ENCODE measurements around the gene DDX20.
A peak's percentile ranks its signal among the peaks of the same experiment; 100 is the strongest.
"Not testable (repeated sequence)": the region's sequence is repeated elsewhere in the genome, so short reads cannot be mapped to it uniquely, and the experiment has no call there.

Gene DDX20

GRCh38 chr1:111738133-111738435 is 17.6 kb upstream of the DDX20 start:
- TF ChIP-seq, protein P1, sequence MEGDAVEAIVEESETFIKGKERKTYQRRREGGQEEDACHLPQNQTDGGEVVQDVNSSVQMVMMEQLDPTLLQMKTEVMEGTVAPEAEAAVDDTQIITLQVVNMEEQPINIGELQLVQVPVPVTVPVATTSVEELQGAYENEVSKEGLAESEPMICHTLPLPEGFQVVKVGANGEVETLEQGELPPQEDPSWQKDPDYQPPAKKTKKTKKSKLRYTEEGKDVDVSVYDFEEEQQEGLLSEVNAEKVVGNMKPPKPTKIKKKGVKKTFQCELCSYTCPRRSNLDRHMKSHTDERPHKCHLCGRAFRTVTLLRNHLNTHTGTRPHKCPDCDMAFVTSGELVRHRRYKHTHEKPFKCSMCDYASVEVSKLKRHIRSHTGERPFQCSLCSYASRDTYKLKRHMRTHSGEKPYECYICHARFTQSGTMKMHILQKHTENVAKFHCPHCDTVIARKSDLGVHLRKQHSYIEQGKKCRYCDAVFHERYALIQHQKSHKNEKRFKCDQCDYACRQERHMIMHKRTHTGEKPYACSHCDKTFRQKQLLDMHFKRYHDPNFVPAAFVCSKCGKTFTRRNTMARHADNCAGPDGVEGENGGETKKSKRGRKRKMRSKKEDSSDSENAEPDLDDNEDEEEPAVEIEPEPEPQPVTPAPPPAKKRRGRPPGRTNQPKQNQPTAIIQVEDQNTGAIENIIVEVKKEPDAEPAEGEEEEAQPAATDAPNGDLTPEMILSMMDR (IDR thresholded peaks at IDR 0.05; ENCODE audit: poor library complexity, severe bottlenecking) = no peak
- Histone ChIP-seq H3K4me1 (ENCODE audit: insufficient read depth, poor library complexity, severe bottlenecking) (no peaks in the 10 kb centered on the region), H3K27ac (ENCODE audit: poor library complexity, severe bottlenecking) (no peak overlapping the region), H3K4me3 (ENCODE audit: severe bottlenecking) (peak overlapping the region; percentile 53), H3K36me3 (ENCODE audit: low read depth) (no peaks in the 10 kb centered on the region), H3K27me3 (ENCODE audit: insufficient read depth, poor library complexity, severe bottlenecking) (peaks cover 7% of the 10 kb centered on the region), H3K9me3 (ENCODE audit: severe bottlenecking) (no peaks in the 10 kb centered on the region)
- DNase-seq (ENCODE audit: low spot score) (no peak), ATAC-seq (ENCODE audit: low read depth) (no peak)

GRCh38 chr1:111738436-111739193 is 17.1 kb upstream of the DDX20 start:
- DNase-seq (ENCODE audit: low spot score) (no peak), ATAC-seq (ENCODE audit: low read depth) (peak; percentile 60)
- H3K36me3 ChIP-seq (ENCODE audit: low read depth) = no peaks in the 10 kb centered on the region
- H3K27me3 ChIP-seq (ENCODE audit: insufficient read depth, poor library complexity, severe bottlenecking) = peaks cover 7% of the 10 kb centered on the region
- no peaks in the 10 kb centered on the region for H3K4me1 ChIP-seq (ENCODE audit: insufficient read depth, poor library complexity, severe bottlenecking)
- H3K4me3 ChIP-seq (ENCODE audit: severe bottlenecking) = peak overlapping the region; percentile 53
- H3K9me3 ChIP-seq (ENCODE audit: severe bottlenecking) = no peaks in the 10 kb centered on the region
- H3K27ac ChIP-seq (ENCODE audit: poor library complexity, severe bottlenecking) = peak overlapping the region; percentile 48
- TF ChIP-seq, protein P1 (IDR thresholded peaks at IDR 0.05; ENCODE audit: poor library complexity, severe bottlenecking) = no peak

DNA sequence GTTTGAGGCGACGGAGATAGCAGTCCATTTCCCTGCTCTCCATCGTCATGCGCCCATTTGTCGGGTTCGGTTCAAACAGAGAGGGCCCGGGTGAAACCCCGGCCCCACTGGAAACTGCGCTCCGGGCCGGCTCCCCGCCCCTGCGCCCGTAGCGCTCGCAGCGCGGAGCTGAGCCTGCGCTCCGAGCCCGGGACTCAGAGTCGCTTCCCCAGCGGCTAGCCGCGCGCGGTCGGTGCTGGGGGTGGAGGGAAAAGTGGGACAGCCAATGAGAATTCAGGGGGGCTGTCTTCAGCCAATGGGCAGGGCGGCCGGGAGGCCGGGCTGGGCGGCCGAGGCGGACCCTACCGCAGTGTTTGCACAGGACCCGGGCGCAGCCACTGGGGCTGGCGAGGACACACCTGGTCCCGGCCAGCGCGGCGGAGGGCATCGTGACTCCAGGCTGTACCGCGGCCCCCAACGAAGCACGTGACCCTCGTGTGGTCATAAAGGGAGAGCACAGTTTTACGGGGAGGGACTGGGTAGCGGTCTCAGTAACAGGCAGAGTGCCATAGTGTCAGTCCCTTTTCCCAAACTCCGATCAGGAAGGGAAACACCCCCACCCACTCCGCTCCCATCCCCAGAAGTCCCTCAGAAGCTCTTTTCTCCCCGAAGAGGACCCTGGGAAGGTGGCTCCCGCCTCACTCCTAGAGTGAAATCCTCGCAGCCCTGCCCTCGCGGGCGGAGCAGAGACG is 16.3 kb upstream of the DDX20 start, which contains the start of gene INKA2:
Gene INKA2, minus strand, starts transcription at position 202 of the 731 bp plus-strand sequence. Its CDS starts 153 bp downstream, at position 49.
- TF ChIP-seq, protein P1 (IDR thresholded peaks at IDR 0.05; ENCODE audit: poor library complexity, severe bottlenecking) = peak; percentile 14
- ATAC-seq (ENCODE audit: low read depth) (peak; percentile 81), DNase-seq (ENCODE audit: low spot score) (peak; percentile 87)
- peak within 1 kb of the TSS; percentile 53 for H3K4me3 ChIP-seq (ENCODE audit: severe bottlenecking)
- no peaks in the 10 kb centered on the region for H3K9me3 ChIP-seq (ENCODE audit: severe bottlenecking)
- H3K4me1 ChIP-seq (ENCODE audit: insufficient read depth, poor library complexity, severe bottlenecking) = no peaks in the 10 kb centered on the region
- peaks cover 7% of the 10 kb centered on the region for H3K27me3 ChIP-seq (ENCODE audit: insufficient read depth, poor library complexity, severe bottlenecking)
- H3K36me3 ChIP-seq (ENCODE audit: low read depth) = no peaks in the 10 kb centered on the region
- peak within 1 kb of the TSS; percentile 48 for H3K27ac ChIP-seq (ENCODE audit: poor library complexity, severe bottlenecking)

- peaks cover 7% of the 10 kb centered on the region for H3K27me3 ChIP-seq (ENCODE audit: insufficient read depth, poor library complexity, severe bottlenecking)
- DNase-seq (ENCODE audit: low spot score) (no peak), ATAC-seq (ENCODE audit: low read depth) (peak; percentile 41)
- no peaks in the 10 kb centered on the region for H3K36me3 ChIP-seq (ENCODE audit: low read depth)
- no peaks in the 10 kb centered on the region for H3K9me3 ChIP-seq (ENCODE audit: severe bottlenecking)
- H3K4me3 ChIP-seq (ENCODE audit: severe bottlenecking) = peak overlapping the region; percentile 53
- TF ChIP-seq, protein P1 (IDR thresholded peaks at IDR 0.05; ENCODE audit: poor library complexity, severe bottlenecking) = no peak
- H3K27ac ChIP-seq (ENCODE audit: poor library complexity, severe bottlenecking) = peak overlapping the region; percentile 48
- H3K4me1 ChIP-seq (ENCODE audit: insufficient read depth, poor library complexity, severe bottlenecking) = no peaks in the 10 kb centered on the region
Measured at GRCh38 chr1:111739925-111740765, 15.6 kb upstream of the DDX20 start.

GRCh38 chr1:111742292-111742691 is 13.4 kb upstream of the DDX20 start:
- not testable (repeated sequence) for H3K27ac ChIP-seq (ENCODE audit: poor library complexity, severe bottlenecking); H3K4me3 ChIP-seq (ENCODE audit: severe bottlenecking); H3K27me3 ChIP-seq (ENCODE audit: insufficient read depth, poor library complexity, severe bottlenecking); H3K4me1 ChIP-seq (ENCODE audit: insufficient read depth, poor library complexity, severe bottlenecking); H3K36me3 ChIP-seq (ENCODE audit: low read depth); DNase-seq (ENCODE audit: low spot score); H3K9me3 ChIP-seq (ENCODE audit: severe bottlenecking); ATAC-seq (ENCODE audit: low read depth)

Data from RWPE2 (cell line).